Measurements from ENCODE around the gene VIT. TPM values are rescaled to one million over a fixed set of nuclear protein-coding genes. Genes with fewer than 3 reads are reported as not detected.

The VIT gene
- total RNA-seq, 4 donors from 2014 or later: 21.3 to 42.7 (median 28.9) TPM

- no peak overlapping the region for H3K27ac ChIP-seq
- no peaks in the 10 kb centered on the region for H3K27me3 ChIP-seq
- ATAC-seq: no peak
- peaks cover 0 to 35% (median 9%) of the 10 kb centered on the region in 3 donors for H3K4me1 ChIP-seq
- no peak overlapping the region for H3K4me3 ChIP-seq
- H3K9me3 ChIP-seq: no peaks in the 10 kb centered on the region
- WGBS, 2 donors (ENCODE audit: low coverage in 1 of 2): 92 to 100% methylated on average over 2 to 8 of the region's 8 CpGs
- TF ChIP-seq POLR2A (IDR thresholded peaks at IDR 0.05) (no peak), POLR2AphosphoS5 (IDR thresholded peaks at IDR 0.05) (no peak), CTCF (IDR thresholded peaks at IDR 0.05) (no peak)
- no peaks in the 10 kb centered on the region for H3K36me3 ChIP-seq
Measured at GRCh38 chr2:36662638-36663037, 33.9 kb upstream of the VIT start.

GRCh38 chr2:36663295-36663694 is 33.2 kb upstream of the VIT start:
- Histone ChIP-seq H3K4me3 (no peak overlapping the region), H3K9me3 (no peaks in the 10 kb centered on the region), H3K27me3 (no peaks in the 10 kb centered on the region), H3K36me3 (no peaks in the 10 kb centered on the region), H3K27ac (peak overlapping the region in 2 of 4 donors; percentile 11 to 33), H3K4me1 (peaks cover 0 to 35% (median 9%) of the 10 kb centered on the region in 3 donors)
- 23 to 27% methylated on average over 2 of the region's 2 CpGs for WGBS, 2 donors (ENCODE audit: low coverage in 1 of 2)
- no peak for TF ChIP-seq EP300 (IDR thresholded peaks at IDR 0.05)
- no peak for TF ChIP-seq CTCF (IDR thresholded peaks at IDR 0.05)
- no peak for TF ChIP-seq POLR2AphosphoS5 (IDR thresholded peaks at IDR 0.05)
- TF ChIP-seq POLR2A (IDR thresholded peaks at IDR 0.05): no peak
- ATAC-seq: no peak

- Histone ChIP-seq H3K36me3 (no peaks in the 10 kb centered on the region), H3K4me3 (no peak overlapping the region), H3K27me3 (no peaks in the 10 kb centered on the region), H3K27ac (peak overlapping the region in 2 of 4 donors; percentile 11 to 33), H3K4me1 (peaks cover 0 to 35% (median 9%) of the 10 kb centered on the region in 3 donors), H3K9me3 (no peaks in the 10 kb centered on the region)
- TF ChIP-seq EP300 (IDR thresholded peaks at IDR 0.05) (no peak), POLR2A (IDR thresholded peaks at IDR 0.05) (no peak), POLR2AphosphoS5 (IDR thresholded peaks at IDR 0.05) (no peak), CTCF (IDR thresholded peaks at IDR 0.05) (peak; percentile 45 to 70 (median 68))
- peak; percentile 70 for ATAC-seq
- 17 to 28% methylated on average over 12 of the region's 12 CpGs for WGBS, 2 donors (ENCODE audit: low coverage in 1 of 2)
Measured at GRCh38 chr2:36663851-36664695, 32.4 kb upstream of the VIT start.

- Histone ChIP-seq H3K4me3 (no peak overlapping the region), H3K27me3 (no peaks in the 10 kb centered on the region), H3K36me3 (no peaks in the 10 kb centered on the region), H3K4me1 (peaks cover 0 to 33% (median 9%) of the 10 kb centered on the region in 3 donors), H3K27ac (peak overlapping the region in 1 of 4 donors; percentile 12), H3K9me3 (no peaks in the 10 kb centered on the region)
- no peak for TF ChIP-seq EP300 (IDR thresholded peaks at IDR 0.05)
- TF ChIP-seq POLR2AphosphoS5 (IDR thresholded peaks at IDR 0.05): no peak
- TF ChIP-seq POLR2A (IDR thresholded peaks at IDR 0.05): no peak
- no peak for TF ChIP-seq CTCF (IDR thresholded peaks at IDR 0.05)
- ATAC-seq: no peak
- WGBS, 2 donors (ENCODE audit: low coverage in 1 of 2): 13 to 20% methylated on average over 1 of the region's 1 CpG
Measured at GRCh38 chr2:36664696-36665076, 31.8 kb upstream of the VIT start.

GRCh38 chr2:36667931-36668330 is 28.6 kb upstream of the VIT start:
- H3K4me1 ChIP-seq: peaks cover 0 to 27% (median 9%) of the 10 kb centered on the region in 3 donors
- H3K27ac ChIP-seq: no peak overlapping the region
- no peak for ATAC-seq
- H3K9me3 ChIP-seq: no peaks in the 10 kb centered on the region
- 56 to 84% methylated on average over 5 to 9 of the region's 9 CpGs for WGBS, 2 donors (ENCODE audit: low coverage in 1 of 2)
- no peak for TF ChIP-seq POLR2A (IDR thresholded peaks at IDR 0.05)
- H3K4me3 ChIP-seq: no peak overlapping the region
- no peaks in the 10 kb centered on the region for H3K36me3 ChIP-seq
- H3K27me3 ChIP-seq: no peaks in the 10 kb centered on the region
